HepG2 (cell line): ENCODE measurements around the gene TXNRD2. TPM values are rescaled to one million over a fixed set of nuclear protein-coding genes. Genes with fewer than 3 reads are reported as not detected.
A peak's percentile ranks its signal among the peaks of the same experiment; 100 is the strongest.

Experiments
- ATAC-seq: fragments of 200-7000 bp; cut with Tn5 transposase; 3 replicates; pipeline ENCODE4 v1.9.1; 2020; ENCODE audit warnings: mild to moderate bottlenecking, moderate library complexity
- BruUV-seq: library from RNA; stranded (reverse); fragments of 400-500 nt; replicated peaks from 2 replicates; lab custom pipeline; 2021; lab: Mats Ljungman, UMichigan
- CTCF ChIA-PET: fragments of 300-600 bp; formaldehyde crosslinking; extraction: SDS; loops from one replicate; lab custom pipeline; 2021; ENCODE audit warnings: low total read pairs, inconsistent platforms, low intra/inter-chr PET ratio; lab: Yijun Ruan, JAX
- POLR2A ChIA-PET: fragments of 350-600 bp; sonication (Branson Sonifier 250); formaldehyde crosslinking; loops from one replicate; lab custom pipeline; 2020; ENCODE audit warnings: antibody characterized with exemption, inconsistent platforms; lab: Yijun Ruan, JAX
- DNase-seq: peaks from one replicate; pipeline ENCODE4 v3.0.0-alpha.2; 2015; ENCODE audit warnings: low spot score
- FAIRE-seq: peaks from 3 replicates; lab custom pipeline; 2011; peaks lifted over from hg19 to GRCh38; lab: Jason Lieb, UNC
- H2AFZ ChIP-seq: one replicate; pipeline ENCODE4 v1.6.1; 2011; ENCODE audit warnings: low read length, inconsistent platforms
- H3K27ac ChIP-seq: fragments of 300-600 bp; 3 replicates; pipeline ENCODE4 v1.8.0; 2011; ENCODE audit warnings: mixed run types, mild to moderate bottlenecking, mixed read lengths, low read length, inconsistent platforms; ENCODE audit not compliant: insufficient read depth; ENCODE audit errors: extremely low read length
- H3K27me3 ChIP-seq, 2 experiments: fragments of 200-600 bp in 1 of 2; 2 replicates in 1 of 2; 3 replicates in 1 of 2; pipeline versions ENCODE4 v1.6.0 to v1.8.0; 2011; ENCODE audit warnings: low read length in 2 of 2, mild to moderate bottlenecking in 2 of 2, moderate library complexity in 2 of 2, inconsistent platforms in 1 of 2; ENCODE audit not compliant: insufficient read depth in 2 of 2, control insufficient read depth in 1 of 2
- H3K36me3 ChIP-seq, 2 experiments: fragments of 200-600 bp in 1 of 2; replicated peaks in 1 of 2; 2 replicates in 1 of 2; 3 replicates in 1 of 2; pipeline versions ENCODE4 v1.5.1 to v1.8.0; 2011; ENCODE audit warnings: low read length in 2 of 2, inconsistent platforms in 1 of 2; ENCODE audit not compliant: insufficient read depth in 2 of 2, control insufficient read depth in 1 of 2
- H3K4me1 ChIP-seq: 2 replicates; pipeline ENCODE4 v1.5.1; 2012; ENCODE audit warnings: low read length, inconsistent platforms; ENCODE audit not compliant: insufficient read depth
- H3K4me2 ChIP-seq: 2 replicates; pipeline ENCODE4 v1.6.0; 2011; ENCODE audit warnings: low read depth, low read length, inconsistent platforms
- H3K4me3 ChIP-seq, 3 experiments: fragments of 200-600 bp in 1 of 3; sonication (generic), shearing (Covaris generic) in 1 of 3; replicated peaks in 1 of 3; 2 replicates each; pipeline ENCODE4 v1.5.1; 2011 to 2016; ENCODE audit warnings: low read length in 3 of 3, inconsistent platforms in 2 of 3, low read depth in 2 of 3, mild to moderate bottlenecking in 2 of 3, control low read depth in 1 of 3, mixed read lengths in 1 of 3; ENCODE audit not compliant: insufficient read depth in 1 of 3
- H3K79me2 ChIP-seq: one replicate; pipeline ENCODE4 v1.6.1; 2011; ENCODE audit warnings: low read length, inconsistent platforms; ENCODE audit not compliant: insufficient read depth
- H3K9ac ChIP-seq: 2 replicates; pipeline ENCODE4 v1.6.0; 2011; ENCODE audit warnings: mild to moderate bottlenecking, low read depth, low read length, inconsistent platforms; ENCODE audit not compliant: insufficient read depth
- H3K9me3 ChIP-seq: 2 replicates; pipeline ENCODE4 v1.5.1; 2012; ENCODE audit warnings: mild to moderate bottlenecking, low read length
- H4K20me1 ChIP-seq: 2 replicates; pipeline ENCODE4 v1.6.0; 2011; ENCODE audit warnings: inconsistent platforms, mild to moderate bottlenecking, low read length, moderate library complexity; ENCODE audit not compliant: insufficient read depth
- ADNP ChIP-seq: sonication (generic); formaldehyde crosslinking; IDR thresholded peaks from 2 replicates; pipeline ENCODE4 v1.4.0; 2020; ENCODE audit warnings: missing genetic modification reagents
- FOXA1 ChIP-seq, 2 experiments: fragments of 450-650 bp in 1 of 2; sonication (generic) in 1 of 2; formaldehyde crosslinking in 1 of 2; IDR thresholded peaks; 2 replicates each; pipeline versions ENCODE4 v1.4.0 to v1.6.1; 2016 to 2020; ENCODE audit warnings: missing genetic modification reagents in 1 of 2
- HIVEP1 ChIP-seq: sonication (generic); formaldehyde crosslinking; IDR thresholded peaks from 2 replicates; pipeline ENCODE4 v1.4.0; 2020; ENCODE audit warnings: mild to moderate bottlenecking, missing genetic modification reagents
- HNF4A ChIP-seq: sonication (generic); formaldehyde crosslinking; IDR thresholded peaks from 2 replicates; pipeline ENCODE4 v1.4.0; 2020; ENCODE audit warnings: missing genetic modification reagents
- MYPOP ChIP-seq: sonication (generic); formaldehyde crosslinking; IDR thresholded peaks from 2 replicates; pipeline ENCODE4 v1.8.1; 2023; ENCODE audit warnings: mild to moderate bottlenecking, moderate library complexity, missing genetic modification reagents
- NCOA2 ChIP-seq: sonication (generic); formaldehyde crosslinking; IDR thresholded peaks from 2 replicates; pipeline ENCODE4 v1.8.0; 2022; ENCODE audit warnings: inconsistent platforms
- TRIM22 ChIP-seq: fragments of 450-650 bp; IDR thresholded peaks from 2 replicates; pipeline ENCODE4 v1.6.1; 2017
- ZBTB33 ChIP-seq: sonication (generic); formaldehyde crosslinking; IDR thresholded peaks from 2 replicates; pipeline ENCODE4 v1.4.0; 2020; ENCODE audit warnings: missing genetic modification reagents
- ZNF251 ChIP-seq: sonication (generic); formaldehyde crosslinking; IDR thresholded peaks from 2 replicates; pipeline ENCODE4 v1.9.0; 2021; ENCODE audit warnings: mild to moderate bottlenecking, missing genetic modification reagents
- ZNF260 ChIP-seq: sonication (generic); formaldehyde crosslinking; IDR thresholded peaks from 2 replicates; pipeline ENCODE4 v1.4.0; 2020; ENCODE audit warnings: missing genetic modification reagents, low read depth, mild to moderate bottlenecking, borderline replicate concordance
- ZNF556 ChIP-seq: sonication (generic); formaldehyde crosslinking; IDR thresholded peaks from 2 replicates; pipeline ENCODE4 v1.4.0; 2020; ENCODE audit warnings: mild to moderate bottlenecking, missing genetic modification reagents, borderline replicate concordance
- ZNF563 ChIP-seq: sonication (generic); formaldehyde crosslinking; IDR thresholded peaks from 2 replicates; pipeline ENCODE4 v1.8.0; 2022; ENCODE audit warnings: mild to moderate bottlenecking, moderate library complexity, missing genetic modification reagents
- ZNF629 ChIP-seq: sonication (generic); formaldehyde crosslinking; conservative IDR thresholded peaks from 2 replicates; pipeline ENCODE4 v1.5.0; 2020; ENCODE audit warnings: missing genetic modification reagents
- WGBS: methylation state at CpG from one replicate; pipeline ENCODE4 v1.1.6; 2017; ENCODE audit warnings: low lambda C conversion rate; 5-methylcytosine and 5-hydroxymethylcytosine counted together
- in situ Hi-C: cut with HindIII; loops from 2 replicates; pipeline ENCODE4 v1.10.0; 2017; ENCODE audit warnings: low pct_unique_long_range_greater_than_20kb; ENCODE audit not compliant: extremely low pct_ligation_motif_present
- intact Hi-C: fragments of 100-400 bp; cut with micrococcal nuclease; formaldehyde crosslinking; loops from one replicate; pipeline ENCODE4 v1.10.0; 2022; ENCODE audit not compliant: unreplicated experiment
- polyA plus RNA-seq, 8 experiments: library from polyadenylated mRNA; depleted of rRNA in 3 of 8; stranded (reverse) in 7 of 8; unstranded in 1 of 8; fragments of >200 nt; fragmentation: Illumina TruSeq in 4 of 8; extraction: Trizol in 4 of 8; gene quantifications; 2 replicates each; pipeline versions ENCODE4 v1.2.1 to v1.2.3, GENCODE V29; 2011 to 2016; ENCODE audit warnings: low read depth in 4 of 8, missing spikeins in 1 of 8, mixed read lengths in 1 of 8; ENCODE audit not compliant: insufficient read depth in 1 of 8
- total RNA-seq, 5 experiments: library from RNA; depleted of rRNA; stranded (reverse); fragments of >200 nt; fragmentation: Illumina TruSeq; extraction: Trizol; gene quantifications; 2 replicates each; pipeline ENCODE4 v1.2.3, GENCODE V29; 2016; ENCODE audit warnings: low read depth in 1 of 5

TXNRD2 gene
- total and polyA plus RNA-seq, 2 of the 13 experiments (the other 11 are each of a cell fraction or from before 2014, with no cell fraction given): 17.5 to 18.6 TPM

GRCh38 chr22:19951346-19951745, 9.7 kb upstream of the TXNRD2 start (continued):
- no peak for TF ChIP-seq ZNF556
- no peak for TF ChIP-seq TRIM22
- TF ChIP-seq MYPOP: no peak
- TF ChIP-seq FOXA1 (IDR thresholded peaks at IDR 0.05): no peak
- TF ChIP-seq FOXA1 (CRISPR knock-in tag; IDR thresholded peaks at IDR 0.05): peak; percentile 77

GRCh38 chr22:19948057-19948760, 6.6 kb upstream of the TXNRD2 start:
- no peak overlapping the region for H3K27ac ChIP-seq
- TF ChIP-seq ZNF563 (CRISPR knock-in tag): no peak
- no peak for TF ChIP-seq ADNP
- TF ChIP-seq ZNF251: no peak
- TF ChIP-seq ZNF629 (CRISPR knock-in tag): peak; percentile 70
- no peak for TF ChIP-seq HIVEP1
- 0 out of 2 replicates have a peak, but pooled peaks have one; percentile 17 for TF ChIP-seq HNF4A (CRISPR knock-in tag)
- TF ChIP-seq ZNF260 (CRISPR knock-in tag): no peak
- no peak for TF ChIP-seq NCOA2 (CRISPR knock-in tag)
- TF ChIP-seq ZBTB33 (CRISPR knock-in tag): peak; percentile 21; the same call in 1 of the 2 replicates
- TF ChIP-seq, all 625 proteins: peak for 3
- FAIRE-seq: no peak
- Histone ChIP-seq H3K4me3 (no peak overlapping the region), H3K36me3 (no peaks in the 10 kb centered on the region; a peak in 1 of 5 replicates), H3K9ac (no peak overlapping the region), H3K79me2 (peaks cover 25% of the 10 kb centered on the region), H3K4me2 (no peak overlapping the region), H2AFZ (no peak overlapping the region), H3K4me1 (peaks cover 85% of the 10 kb centered on the region), H3K27me3 (no peaks in the 10 kb centered on the region), H4K20me1 (no peaks in the 10 kb centered on the region), H3K9me3 (no peaks in the 10 kb centered on the region)
- ChIA-PET CTCF (interaction anchor here (1.4 kb wide), 1 partner anchor 38 kb away, joined by 6 read pairs; no protein-coding TSS in a partner anchor), POLR2A (interaction anchor here (0.8 to 1.4 kb wide), 3 partner anchors 11 to 15 kb away, joined by 3 to 7 read pairs (median 3); no protein-coding TSS in a partner anchor)
- BruUV-seq: no TSS peak
- WGBS: 89% methylated on average over 9 of the region's 9 CpGs
- intact Hi-C loops (no loop called here), in situ Hi-C loops (no loop called here)
- no peak for DNase-seq
- ATAC-seq: no peak
